GM11168 (cell line): ENCODE data around the gene OR1M1.

Experiments
- in situ Hi-C: fragments of 300-500 bp; cut with MboI; formaldehyde crosslinking; loops from one replicate; pipeline ENCODE4 v1.12.0; 2022; ENCODE audit warnings: low sequenced_read_pairs; ENCODE audit not compliant: unreplicated experiment

OR1M1 gene

DNA sequence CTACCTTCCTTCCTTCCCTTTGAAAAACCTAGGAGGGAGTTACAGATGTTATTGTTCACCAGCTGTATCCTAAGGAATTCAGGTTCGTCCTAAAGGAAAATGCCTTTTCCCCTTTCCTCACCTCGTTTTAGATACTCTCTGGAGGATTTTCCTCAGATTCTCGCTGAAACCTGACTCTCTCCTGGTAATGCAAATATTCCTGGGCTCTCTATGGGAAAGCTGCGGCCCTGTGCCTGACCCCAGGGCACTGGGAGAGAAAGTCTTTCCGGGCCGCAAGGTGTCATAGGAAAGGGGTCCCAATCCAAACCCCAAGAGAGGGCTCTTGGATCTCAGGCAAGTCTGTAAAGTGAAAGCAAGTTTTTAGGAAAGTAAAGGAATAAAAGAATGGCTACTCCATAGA is 13.1 kb upstream of the OR1M1 start:
- in situ Hi-C loops: no loop called here

DNA sequence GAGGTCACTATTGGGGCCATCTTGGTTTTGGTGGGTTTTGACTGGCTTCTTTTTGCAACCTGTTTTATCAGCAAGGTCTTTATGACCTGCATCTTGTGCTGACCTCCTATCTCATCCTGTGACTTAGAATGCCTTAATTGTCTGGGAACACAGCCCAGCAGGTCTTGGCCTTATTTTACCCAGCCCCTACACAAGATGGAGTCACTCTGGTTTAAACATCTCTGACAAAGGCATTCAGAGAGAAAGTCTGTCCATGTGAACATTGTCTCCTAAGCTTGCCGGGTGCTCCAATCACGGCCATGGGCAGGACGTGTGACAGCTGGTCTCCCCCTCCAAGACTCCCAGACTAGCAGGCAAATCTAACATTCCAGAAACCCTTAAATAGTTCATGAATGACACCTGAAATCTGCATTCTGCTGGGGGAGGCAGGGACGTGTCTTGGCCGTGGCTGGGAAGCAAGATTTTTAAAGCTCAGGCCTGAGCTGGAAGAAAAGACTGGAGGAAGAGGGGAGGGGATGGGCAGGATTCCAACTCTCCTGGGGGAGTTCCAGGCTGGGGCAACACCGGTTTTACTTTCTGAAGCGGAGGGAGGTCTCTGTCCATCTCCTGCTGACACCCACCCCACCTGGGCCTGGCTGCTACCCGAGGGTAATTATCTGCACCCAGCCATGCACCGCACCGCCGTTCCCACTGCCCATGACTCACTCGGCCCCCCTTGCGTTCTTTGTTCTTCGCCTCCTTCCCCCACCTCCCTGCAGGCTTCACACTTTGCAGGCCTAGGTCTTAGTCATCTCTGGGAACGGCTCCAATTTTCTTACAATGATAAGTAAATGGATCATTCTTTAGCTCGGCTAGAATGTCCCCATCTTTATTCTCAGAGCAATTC is 11.6 kb upstream of the OR1M1 start:
- in situ Hi-C loops: no loop called here

DNA sequence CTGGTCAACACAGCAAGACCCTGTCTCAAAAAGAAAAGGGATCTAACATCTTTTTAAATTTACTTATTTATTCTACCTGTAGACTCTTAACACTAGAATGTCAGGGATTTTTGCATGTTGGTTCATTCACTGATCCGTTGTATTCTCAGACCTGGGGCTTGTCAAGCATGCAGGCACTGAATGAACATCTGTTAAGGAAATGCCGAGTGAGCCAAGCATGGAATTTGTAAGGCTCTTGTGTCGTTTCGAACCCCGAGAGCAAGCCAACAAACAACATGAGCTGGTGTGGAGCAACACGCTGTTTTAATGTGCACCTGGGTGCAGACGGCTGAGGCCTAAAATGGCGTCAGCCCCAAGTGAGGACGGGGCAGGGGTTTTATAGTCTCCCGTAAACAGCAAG is 10.0 kb upstream of the OR1M1 start:
- in situ Hi-C loops: no loop called here

- in situ Hi-C loops: no loop called here
Observed at GRCh38 chr19:9078651-9079050, 8.2 kb upstream of the OR1M1 start.

- in situ Hi-C loops: no loop called here
Observed at GRCh38 chr19:9107375-9107774, 20.5 kb downstream of the OR1M1 start, which contains the start of gene OR7G2. Gene OR7G2 (minus strand): TSS chr19:9107475. CDS start chr19:9103243, 4,232 bp downstream.

GRCh38 chr19:9109959-9110358 is 23.1 kb downstream of the OR1M1 start:
- in situ Hi-C loops: no loop called here

DNA sequence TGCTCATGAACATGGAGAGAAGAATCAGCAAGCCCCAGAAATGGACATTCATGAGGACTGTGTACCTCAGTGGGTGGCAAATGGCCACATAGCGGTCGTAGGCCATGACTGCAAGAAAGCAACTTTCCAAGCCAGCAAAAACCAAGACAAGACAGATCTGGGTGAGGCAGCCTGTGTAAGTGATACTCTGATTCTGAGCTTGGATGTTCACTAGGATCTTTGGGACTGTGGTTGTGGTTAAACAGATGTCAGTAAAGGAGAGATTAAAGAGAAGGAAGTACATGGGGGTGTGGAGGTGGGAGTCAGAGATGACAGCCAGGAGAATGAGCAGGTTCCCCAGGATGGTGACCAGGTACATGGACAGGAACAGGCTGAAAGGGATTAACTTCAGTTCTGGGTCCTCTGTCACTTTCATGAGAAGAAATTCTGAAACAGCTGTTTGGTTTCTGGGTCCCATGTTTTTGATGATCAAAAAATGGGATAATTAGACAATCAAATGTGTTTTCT is 28.5 kb downstream of the OR1M1 start, which contains the start of gene OR7G1:
OR7G1 (minus strand) TSS at position 457 of the 507 bp plus-strand sequence; CDS start at position 457, 0 bp downstream.
- in situ Hi-C loops: no loop called here

- in situ Hi-C loops: no loop called here
Observed at GRCh38 chr19:9116547-9116946, 29.7 kb downstream of the OR1M1 start.

DNA sequence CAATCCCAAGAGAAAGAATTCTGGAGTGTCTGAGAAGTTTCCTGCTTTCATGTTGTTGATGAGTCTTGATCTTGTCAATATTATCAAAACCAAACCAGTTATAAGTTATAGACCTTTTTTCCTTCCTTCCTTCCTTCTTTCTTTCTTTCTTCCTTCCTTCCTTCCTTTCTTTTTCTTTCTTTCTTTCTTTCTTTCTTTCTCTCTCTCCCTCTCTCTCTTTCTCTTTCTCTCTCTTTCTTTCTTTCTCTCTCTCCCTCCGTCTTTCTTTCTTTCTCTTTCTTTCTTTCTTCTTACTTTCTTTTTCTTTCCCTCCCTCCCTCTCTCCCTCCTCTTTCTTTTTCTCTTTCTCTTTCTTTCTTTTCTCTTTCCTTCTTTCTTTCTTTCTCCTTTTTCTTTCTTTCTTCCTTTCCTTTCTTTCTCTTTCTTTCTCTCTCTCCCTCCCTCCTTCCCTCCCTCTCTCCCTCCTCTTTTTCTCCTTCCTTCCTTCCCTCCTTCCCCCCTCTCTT is 40.1 kb downstream of the OR1M1 start, which contains the start of gene OR7G3:
OR7G3 (minus strand) TSS at position 51 of the 506 bp plus-strand sequence; CDS start at position 51, 0 bp downstream.
- in situ Hi-C loops: loop anchor here (25.0 kb wide), 1 partner anchor 660 kb away; no protein-coding TSS in a partner anchor

DNA sequence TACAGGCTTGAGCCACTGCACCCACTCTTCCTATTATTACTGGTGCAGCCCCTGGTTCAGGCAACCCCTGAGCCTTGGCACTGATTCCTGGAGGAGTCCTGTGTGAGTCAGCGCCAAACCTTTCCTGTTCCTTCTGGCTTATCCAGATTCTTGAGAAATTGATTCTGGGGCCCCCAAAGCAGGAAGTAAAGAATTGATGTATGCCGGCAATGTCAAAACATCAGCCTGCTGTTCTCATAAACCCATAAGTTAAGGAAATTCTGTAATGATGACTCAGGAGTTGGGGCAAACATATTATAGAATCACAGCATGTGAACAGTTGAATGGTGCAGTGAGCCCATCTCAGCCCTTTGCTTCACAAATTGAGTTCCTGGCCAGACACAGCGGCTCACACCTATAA is 41.3 kb downstream of the OR1M1 start:
- in situ Hi-C loops: loop anchor here (25.0 kb wide), 1 partner anchor 659 kb away; no protein-coding TSS in a partner anchor

DNA sequence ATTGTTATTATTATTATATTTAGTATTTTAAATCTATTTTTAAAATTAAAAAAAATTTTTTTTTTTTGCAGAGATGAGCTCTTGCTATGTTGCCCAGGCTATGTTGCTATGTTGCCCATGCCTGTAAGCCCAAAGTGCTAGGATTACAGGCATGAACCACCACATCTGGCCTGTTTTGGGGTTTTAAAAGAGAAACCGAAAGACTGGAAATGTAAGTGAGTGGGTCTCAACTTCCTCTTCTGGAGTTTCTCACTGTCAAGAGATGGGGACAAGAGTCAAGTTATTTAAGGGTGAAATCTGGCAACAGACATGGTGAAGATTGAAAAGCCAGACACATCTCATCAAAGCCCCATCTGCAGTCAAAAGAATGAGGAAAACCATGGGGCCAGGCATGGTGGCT is 44.1 kb downstream of the OR1M1 start:
- in situ Hi-C loops: loop anchor here (25.0 kb wide), 1 partner anchor 656 kb away; no protein-coding TSS in a partner anchor

GRCh38 chr19:9132422-9132821 is 45.6 kb downstream of the OR1M1 start:
- in situ Hi-C loops: loop anchor here (25.0 kb wide), 1 partner anchor 655 kb away; no protein-coding TSS in a partner anchor

GRCh38 chr19:9139609-9140158 is 52.8 kb downstream of the OR1M1 start:
- in situ Hi-C loops: loop anchor here (25.0 kb wide), 1 partner anchor 648 kb away; no protein-coding TSS in a partner anchor

DNA sequence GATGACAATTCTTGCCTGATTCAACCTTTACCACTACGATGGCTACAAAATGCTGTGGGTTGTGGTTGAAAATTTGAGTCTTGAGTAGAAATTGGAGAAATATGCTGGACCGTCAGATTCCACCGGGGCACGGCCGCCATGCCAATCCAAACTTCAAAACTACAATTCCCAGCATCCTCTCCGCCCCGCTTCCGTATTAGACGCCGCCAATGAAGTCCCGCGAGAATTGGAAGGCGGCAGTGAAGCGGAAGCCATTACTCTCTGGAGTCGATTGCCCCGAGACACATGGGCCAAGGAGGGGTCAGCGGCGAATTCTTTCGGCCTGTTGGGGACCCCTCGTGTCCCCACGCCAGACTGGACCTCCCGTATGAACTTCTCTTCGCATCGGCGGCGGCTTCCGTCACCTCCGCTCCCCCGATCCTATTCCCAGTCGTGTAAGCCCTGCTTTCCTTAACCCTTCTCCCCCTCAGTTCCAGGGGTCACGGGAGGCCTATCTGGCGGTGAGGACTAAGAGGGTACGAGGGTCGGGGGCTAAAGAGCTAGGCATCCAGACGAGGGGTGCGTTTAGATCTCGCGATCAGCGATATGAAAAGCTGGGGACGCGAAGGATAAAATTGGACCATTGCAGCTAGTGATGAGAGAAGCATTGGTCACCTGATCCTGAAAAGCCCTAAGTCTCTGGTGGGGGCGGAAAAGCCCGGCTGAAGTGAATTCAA is 53.5 kb downstream of the OR1M1 start, which contains the start of gene ZNF317:
ZNF317 (plus strand) TSS at position 239 of the 716 bp plus-strand sequence. CDS start 15,620 bp downstream, outside the sequence.
- in situ Hi-C loops: loop anchor here (25.0 kb wide), 1 partner anchor 647 kb away; no protein-coding TSS in a partner anchor

GRCh38 chr19:9144920-9145319 is 58.1 kb downstream of the OR1M1 start:
- in situ Hi-C loops: loop anchor here (25.0 kb wide), 1 partner anchor 642 kb away; no protein-coding TSS in a partner anchor
